ENCODE data around the gene SERTAD3. TPM values are rescaled to one million over a fixed set of nuclear protein-coding genes. Genes with fewer than 3 reads are reported as not detected.

SERTAD3 gene
- total RNA-seq, 2 donors from 2014 or later: 14.3 to 23.9 TPM

DNA sequence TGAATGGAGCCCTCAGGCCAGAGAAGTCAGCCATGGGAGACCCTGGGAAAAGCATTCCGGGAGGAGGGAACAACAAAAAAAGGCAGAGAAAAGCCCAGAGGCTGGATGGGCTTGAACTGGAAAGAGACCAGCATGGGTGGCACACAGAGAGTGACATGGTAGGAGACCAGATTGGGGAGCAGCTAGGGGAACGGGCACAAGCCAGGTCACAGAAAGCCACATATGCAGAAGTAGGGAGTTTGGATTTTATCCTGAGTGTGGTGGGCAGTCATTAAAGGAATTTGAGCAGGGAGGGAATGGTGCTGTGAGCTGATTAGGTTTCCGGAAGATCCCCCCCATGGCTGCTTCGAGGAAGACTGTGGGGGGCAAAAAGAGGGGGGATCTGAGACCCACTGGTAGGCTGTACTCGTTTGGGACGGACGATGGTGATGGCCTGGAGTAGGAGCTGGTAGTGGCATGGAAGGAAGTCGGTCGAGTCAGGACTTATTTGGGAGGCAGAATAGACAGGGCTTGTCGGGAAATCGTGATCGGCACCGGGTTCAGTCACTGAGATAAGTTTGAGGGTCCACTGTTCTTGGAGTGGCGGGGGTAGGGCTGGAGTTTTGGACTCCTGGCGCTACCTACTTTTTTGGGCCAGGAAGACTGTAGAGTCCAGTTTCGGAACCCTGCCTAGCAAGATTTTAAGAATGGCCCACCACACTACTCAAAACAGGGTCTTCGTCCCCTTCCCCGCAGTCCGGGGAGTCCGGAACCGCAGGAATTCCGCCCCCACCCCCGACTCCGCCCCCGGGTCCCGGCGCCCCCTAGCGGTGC is 19.3 kb downstream of the SERTAD3 start:
- Mint-ChIP-seq H3K4me1 (peaks cover 5% of the 10 kb centered on the region), H3K36me3 (ENCODE audit: low read depth) (peaks cover 48% of the 10 kb centered on the region), H3K4me3 (peak overlapping the region; percentile 98), H3K27me3 (no peaks in the 10 kb centered on the region), H3K27ac (peak overlapping the region; percentile 97), H3K9me3 (no peaks in the 10 kb centered on the region)
- no peak for ATAC-seq (replicated peaks)

- Mint-ChIP-seq H3K9me3 (no peaks in the 10 kb centered on the region), H3K27me3 (no peaks in the 10 kb centered on the region), H3K4me3 (peak overlapping the region; percentile 98), H3K4me1 (peaks cover 8% of the 10 kb centered on the region), H3K27ac (peak overlapping the region; percentile 97), H3K36me3 (ENCODE audit: low read depth) (peaks cover 48% of the 10 kb centered on the region)
- no peak for ATAC-seq (replicated peaks)
Measured at GRCh38 chr19:40423938-40424337, 20.2 kb downstream of the SERTAD3 start.

DNA sequence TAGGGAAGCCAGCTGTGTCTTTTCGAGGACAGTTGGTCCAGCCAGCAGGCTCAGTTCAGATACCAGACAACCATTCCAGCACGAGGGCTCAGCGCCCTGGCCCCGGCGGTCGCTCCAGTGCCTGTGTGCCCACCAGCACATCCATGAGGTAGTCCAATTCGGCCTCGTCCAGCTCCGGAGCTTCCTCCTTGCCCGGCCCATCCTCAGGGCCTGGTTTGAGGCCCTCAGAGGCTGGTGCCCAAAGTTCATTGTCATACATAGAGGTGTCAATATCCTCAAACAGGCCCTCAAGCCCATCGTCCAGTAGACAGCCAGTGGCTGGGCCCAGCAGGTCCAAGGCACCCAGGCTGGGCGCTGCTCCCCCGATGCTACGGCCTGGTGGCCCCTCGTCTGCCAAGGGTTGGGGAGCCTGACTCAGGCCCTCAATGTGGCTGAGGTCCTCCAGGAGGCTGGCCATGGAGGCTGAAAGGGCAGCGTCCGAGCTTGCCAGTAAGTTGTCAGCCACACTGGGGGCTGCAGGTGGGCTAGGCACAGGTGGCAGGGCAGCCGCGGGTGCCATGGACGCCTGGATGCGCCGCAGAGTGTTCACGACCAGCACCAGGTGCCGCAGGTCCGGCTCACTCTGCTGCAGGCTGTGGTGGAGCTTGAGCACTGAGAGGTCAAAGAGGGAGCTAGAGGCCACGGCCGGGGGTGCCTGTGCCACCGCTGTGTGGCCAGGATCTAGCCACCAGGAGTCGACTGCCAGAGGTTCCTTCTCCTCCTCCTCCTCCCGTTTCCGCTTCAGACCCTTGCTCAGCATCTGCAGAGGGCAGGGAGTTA is 21.2 kb downstream of the SERTAD3 start:
- Mint-ChIP-seq H3K27ac (peak overlapping the region; percentile 77), H3K4me1 (peaks cover 8% of the 10 kb centered on the region), H3K4me3 (peak overlapping the region; percentile 98), H3K9me3 (no peaks in the 10 kb centered on the region), H3K36me3 (ENCODE audit: low read depth) (peaks cover 48% of the 10 kb centered on the region), H3K27me3 (no peaks in the 10 kb centered on the region)
- ATAC-seq (replicated peaks): no peak

DNA sequence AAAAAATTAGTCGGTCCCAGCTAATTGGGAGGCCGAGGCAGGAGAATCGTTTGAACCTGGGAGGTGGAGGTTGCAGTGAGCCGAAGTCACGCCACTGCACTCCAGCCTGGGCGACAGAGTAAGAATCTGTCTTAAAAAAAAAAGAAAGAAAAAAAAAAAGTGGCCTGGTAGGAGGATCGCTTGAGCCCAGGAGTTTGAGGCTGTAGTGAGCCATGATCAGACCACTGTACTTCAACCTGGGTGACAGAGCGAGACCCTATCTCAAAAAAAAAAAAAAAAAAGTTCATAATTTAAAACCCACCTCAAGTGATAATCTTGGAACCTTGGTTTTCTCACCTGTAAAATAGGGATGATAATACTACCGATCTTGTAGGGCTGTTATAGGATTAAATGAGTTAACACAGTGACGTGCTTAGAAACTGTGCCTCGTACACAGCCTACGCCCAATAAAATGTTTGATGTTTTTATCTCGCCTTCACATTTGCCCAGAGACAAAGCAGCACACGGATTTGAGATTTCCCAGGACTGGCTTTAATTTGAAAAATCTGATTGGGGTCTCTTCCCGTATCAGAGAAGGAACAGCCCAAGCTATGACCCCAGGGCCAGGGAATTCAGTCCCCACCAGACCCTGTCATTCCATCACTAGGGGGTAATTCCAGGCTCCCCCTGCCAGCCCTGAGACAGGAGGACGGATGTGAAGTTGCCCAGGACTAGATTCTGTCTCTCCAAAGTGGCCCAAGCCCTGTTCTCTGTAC is 22.0 kb downstream of the SERTAD3 start:
- no peaks in the 10 kb centered on the region for H3K9me3 Mint-ChIP-seq
- peak overlapping the region; percentile 98 for H3K4me3 Mint-ChIP-seq
- H3K27me3 Mint-ChIP-seq: no peaks in the 10 kb centered on the region
- no peak for ATAC-seq (replicated peaks)
- peaks cover 9% of the 10 kb centered on the region for H3K4me1 Mint-ChIP-seq
- H3K36me3 Mint-ChIP-seq (ENCODE audit: low read depth): peaks cover 48% of the 10 kb centered on the region
- peak overlapping the region; percentile 77 for H3K27ac Mint-ChIP-seq

- no peaks in the 10 kb centered on the region for H3K27me3 Mint-ChIP-seq
- ATAC-seq (replicated peaks): peak; percentile 60
- peaks cover 48% of the 10 kb centered on the region for H3K36me3 Mint-ChIP-seq (ENCODE audit: low read depth)
- H3K4me1 Mint-ChIP-seq: peaks cover 14% of the 10 kb centered on the region
- peak overlapping the region; percentile 98 for H3K4me3 Mint-ChIP-seq
- H3K27ac Mint-ChIP-seq: peak overlapping the region; percentile 77
- H3K9me3 Mint-ChIP-seq: no peaks in the 10 kb centered on the region
Measured at GRCh38 chr19:40420766-40421765, 23.1 kb downstream of the SERTAD3 start.

- peak overlapping the region; percentile 98 for H3K4me3 Mint-ChIP-seq
- H3K4me1 Mint-ChIP-seq: peaks cover 14% of the 10 kb centered on the region
- peaks cover 42% of the 10 kb centered on the region for H3K36me3 Mint-ChIP-seq (ENCODE audit: low read depth)
- no peaks in the 10 kb centered on the region for H3K27me3 Mint-ChIP-seq
- no peak for ATAC-seq (replicated peaks)
- H3K9me3 Mint-ChIP-seq: no peaks in the 10 kb centered on the region
- no peak overlapping the region for H3K27ac Mint-ChIP-seq
Measured at GRCh38 chr19:40420451-40420765, 23.7 kb downstream of the SERTAD3 start.

DNA sequence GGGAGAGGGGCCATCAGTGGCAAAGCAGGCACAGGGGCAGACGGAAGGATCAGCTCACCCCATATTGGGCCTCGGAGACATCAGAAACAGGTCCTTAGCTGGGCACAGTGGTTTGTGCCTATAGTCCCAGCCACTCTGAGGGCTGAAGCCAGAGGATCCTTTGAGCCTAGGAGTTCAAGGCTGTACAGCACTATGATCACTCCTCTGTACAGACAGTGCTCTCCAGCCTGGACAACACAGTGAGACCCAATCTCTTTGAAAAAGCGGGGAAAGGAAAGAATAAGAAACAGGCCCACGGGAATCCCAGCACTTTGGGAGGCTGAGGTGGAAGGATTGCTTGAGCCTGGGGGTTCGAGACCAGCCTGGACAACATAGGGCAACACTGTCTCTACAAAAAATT is 24.4 kb downstream of the SERTAD3 start:
- H3K4me1 Mint-ChIP-seq: peaks cover 14% of the 10 kb centered on the region

DNA sequence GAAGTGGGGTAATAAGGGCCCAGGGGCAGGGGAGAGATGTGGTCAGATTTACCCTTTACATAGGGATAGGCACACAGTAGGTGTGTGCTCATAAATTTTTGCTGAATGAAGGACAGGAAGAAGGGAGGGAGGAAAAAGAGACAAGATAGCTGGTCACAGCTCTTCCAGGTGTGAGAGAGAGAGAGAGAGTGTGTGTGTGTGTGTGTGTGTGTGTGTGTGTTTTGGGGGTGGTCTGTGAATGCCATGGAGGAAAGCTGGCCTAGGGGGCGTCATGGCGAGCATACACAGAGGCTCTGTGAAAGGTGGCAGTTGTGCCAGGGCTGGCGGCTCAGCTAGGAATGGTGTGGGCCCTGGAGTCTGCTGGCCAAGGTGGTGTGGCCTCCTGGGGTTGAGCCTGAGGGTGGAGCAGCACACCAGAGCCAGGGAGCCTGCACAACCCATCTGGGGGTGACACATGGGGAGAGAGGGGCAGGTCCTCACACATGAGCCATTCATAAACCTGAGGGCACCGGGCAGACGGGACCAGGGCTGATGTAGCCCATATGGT is 25.0 kb downstream of the SERTAD3 start:
- Mint-ChIP-seq H3K4me1 (peaks cover 13% of the 10 kb centered on the region), H3K27ac (peak overlapping the region; percentile 56)

More for the DNA sequence above, 24.4 kb downstream of the SERTAD3 start:
- no peak for ATAC-seq (replicated peaks)
- H3K27ac Mint-ChIP-seq: no peak overlapping the region
- H3K4me3 Mint-ChIP-seq: peak overlapping the region; percentile 98
- H3K27me3 Mint-ChIP-seq: no peaks in the 10 kb centered on the region
- H3K9me3 Mint-ChIP-seq: no peaks in the 10 kb centered on the region
- H3K36me3 Mint-ChIP-seq (ENCODE audit: low read depth): peaks cover 37% of the 10 kb centered on the region

GRCh38 chr19:40418040-40418439 is 26.1 kb downstream of the SERTAD3 start:
- Mint-ChIP-seq H3K27me3 (no peaks in the 10 kb centered on the region), H3K4me3 (no peak overlapping the region), H3K27ac (peak overlapping the region; percentile 95), H3K4me1 (peaks cover 11% of the 10 kb centered on the region), H3K36me3 (ENCODE audit: low read depth) (peaks cover 20% of the 10 kb centered on the region), H3K9me3 (no peaks in the 10 kb centered on the region)
- ATAC-seq (replicated peaks): no peak

More for the DNA sequence above, 25.0 kb downstream of the SERTAD3 start:
- H3K36me3 Mint-ChIP-seq (ENCODE audit: low read depth): peaks cover 31% of the 10 kb centered on the region
- H3K9me3 Mint-ChIP-seq: no peaks in the 10 kb centered on the region
- no peak for ATAC-seq (replicated peaks)
- no peaks in the 10 kb centered on the region for H3K27me3 Mint-ChIP-seq
- peak overlapping the region; percentile 98 for H3K4me3 Mint-ChIP-seq

- peak overlapping the region; percentile 95 for H3K27ac Mint-ChIP-seq
- peaks cover 16% of the 10 kb centered on the region for H3K36me3 Mint-ChIP-seq (ENCODE audit: low read depth)
- H3K9me3 Mint-ChIP-seq: no peaks in the 10 kb centered on the region
- no peaks in the 10 kb centered on the region for H3K27me3 Mint-ChIP-seq
- H3K4me1 Mint-ChIP-seq: peaks cover 11% of the 10 kb centered on the region
- no peak overlapping the region for H3K4me3 Mint-ChIP-seq
- no peak for ATAC-seq (replicated peaks)
Measured at GRCh38 chr19:40417643-40417981, 26.5 kb downstream of the SERTAD3 start.

DNA sequence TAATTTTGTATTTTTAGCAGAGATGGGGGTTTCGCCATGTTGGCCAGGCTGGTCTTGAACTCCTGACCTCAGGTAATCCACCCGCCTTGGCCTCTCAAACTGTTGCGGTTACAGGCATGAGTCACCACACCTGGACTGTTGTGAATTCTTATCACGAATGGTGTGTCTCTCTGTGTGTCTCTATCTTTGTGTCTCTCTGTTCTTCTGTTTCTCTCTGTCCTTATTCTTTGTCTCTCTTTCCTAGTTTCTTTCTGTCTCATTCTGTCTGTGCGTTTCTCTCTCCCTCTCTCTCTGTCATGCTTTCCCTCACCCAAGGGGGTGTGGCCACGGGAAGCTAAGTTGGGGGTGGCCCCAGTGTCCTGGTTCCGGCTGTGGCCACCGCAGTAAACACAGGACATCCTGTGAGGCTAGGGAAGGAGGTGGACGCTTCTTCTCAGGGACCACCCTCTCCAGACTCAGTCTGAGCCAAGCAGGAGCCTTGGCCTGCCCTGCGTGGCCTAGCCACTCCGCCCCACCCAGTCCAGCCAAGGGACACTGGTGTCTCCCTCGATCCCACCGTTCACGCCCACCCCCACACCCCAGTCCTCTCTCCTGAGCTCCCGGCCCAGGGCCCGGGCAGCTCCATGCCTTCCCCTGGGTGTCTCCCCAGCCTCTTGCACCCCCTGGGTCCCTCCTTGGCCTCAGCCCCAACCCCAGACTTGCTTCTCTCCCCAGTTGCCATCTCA is 27.1 kb downstream of the SERTAD3 start:
- peak overlapping the region; percentile 95 for H3K27ac Mint-ChIP-seq
- peak overlapping the region; percentile 55 for H3K4me3 Mint-ChIP-seq
- H3K27me3 Mint-ChIP-seq: no peaks in the 10 kb centered on the region
- peaks cover 11% of the 10 kb centered on the region for H3K4me1 Mint-ChIP-seq
- H3K9me3 Mint-ChIP-seq: no peaks in the 10 kb centered on the region
- H3K36me3 Mint-ChIP-seq (ENCODE audit: low read depth): peaks cover 10% of the 10 kb centered on the region
- peak; percentile 11 for ATAC-seq (replicated peaks)

- Mint-ChIP-seq H3K27me3 (no peaks in the 10 kb centered on the region), H3K36me3 (ENCODE audit: low read depth) (no peaks in the 10 kb centered on the region), H3K4me1 (peaks cover 11% of the 10 kb centered on the region), H3K4me3 (no peak overlapping the region), H3K9me3 (no peaks in the 10 kb centered on the region), H3K27ac (no peak overlapping the region)
- ATAC-seq (replicated peaks): no peak
Measured at GRCh38 chr19:40415768-40416167, 28.4 kb downstream of the SERTAD3 start.

Data from activated T-helper 17 cell treated with anti-CD3 and anti-CD28 coated beads, Interleukin-2, amount 50 U/mL, for 72 hours (primary cell).